ENCODE measurements around the gene RCAN1. TPM values are rescaled to one million over a fixed set of nuclear protein-coding genes. Genes with fewer than 3 reads are reported as not detected.

Gene RCAN1
- total and polyA plus RNA-seq, 2 of the 8 experiments (the other 6 are each of a cell fraction or from before 2014, with no cell fraction given), result 1.7 to 6.4 TPM

DNA sequence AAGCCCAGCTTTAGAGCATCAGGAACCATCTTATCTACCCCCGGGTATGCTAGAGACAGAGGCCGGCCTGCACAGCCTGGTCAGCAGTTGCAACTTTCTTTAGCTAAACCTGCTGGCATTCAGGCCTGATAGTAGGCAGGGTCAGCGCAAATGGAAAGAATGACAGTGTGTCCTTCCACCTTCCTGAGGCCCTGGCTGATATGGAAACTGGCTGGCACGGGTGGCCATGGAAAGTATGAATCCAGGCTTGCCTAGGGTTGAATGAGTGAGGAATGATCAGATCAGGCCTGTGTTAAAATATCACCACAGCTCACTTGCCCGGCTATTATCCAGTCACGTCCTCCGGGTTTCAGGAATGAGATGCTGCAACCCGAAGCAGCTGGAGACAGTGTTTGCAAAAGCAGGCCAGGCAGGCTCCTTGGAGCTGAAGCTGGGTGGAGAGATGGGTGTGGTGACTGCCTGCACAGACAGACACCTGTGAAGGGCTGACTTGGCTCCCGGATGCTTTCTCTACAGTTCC is 34.7 kb downstream of the RCAN1 start (continued):
- TF ChIP-seq, protein P1, sequence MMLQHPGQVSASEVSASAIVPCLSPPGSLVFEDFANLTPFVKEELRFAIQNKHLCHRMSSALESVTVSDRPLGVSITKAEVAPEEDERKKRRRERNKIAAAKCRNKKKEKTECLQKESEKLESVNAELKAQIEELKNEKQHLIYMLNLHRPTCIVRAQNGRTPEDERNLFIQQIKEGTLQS (IDR thresholded peaks at IDR 0.05; ENCODE audit: insufficient read depth, low read depth, low read length), result no peak
- TF ChIP-seq BRCA1 (IDR thresholded peaks at IDR 0.05; ENCODE audit: low read depth, low read length), result no peak
- no peak for TF ChIP-seq KDM5A (IDR thresholded peaks at IDR 0.05; ENCODE audit: low read length)
- no peak for TF ChIP-seq BACH1 (IDR thresholded peaks at IDR 0.05; ENCODE audit: low read length)
